HG02938 (cell line): Measurements from ENCODE around the gene DSCAM.
"Not testable (repeated sequence)": the region's sequence is repeated elsewhere in the genome, so short reads cannot be mapped to it uniquely, and the experiment has no call there.

ENCODE experiments used
- ATAC-seq: cut with Tn5 transposase; IDR thresholded peaks from one replicate; pipeline ENCODE4 v1.9.1; 2021; ENCODE audit warnings: mild to moderate bottlenecking, moderate library complexity; ENCODE audit not compliant: unreplicated experiment

DSCAM gene

GRCh38 chr21:40345711-40346321 is 501.1 kb downstream of the DSCAM start:
- ATAC-seq, result no peak

GRCh38 chr21:40340357-40340756 is 506.6 kb downstream of the DSCAM start:
- ATAC-seq, result no peak

GRCh38 chr21:40339050-40339449 is 507.9 kb downstream of the DSCAM start:
- no peak for ATAC-seq

GRCh38 chr21:40337981-40338380 is 509.0 kb downstream of the DSCAM start:
- no peak for ATAC-seq

GRCh38 chr21:40335704-40336103 is 511.3 kb downstream of the DSCAM start:
- no peak for ATAC-seq

- no peak for ATAC-seq
Measured at GRCh38 chr21:40334159-40334558, 512.8 kb downstream of the DSCAM start.

GRCh38 chr21:40333731-40334130 is 513.2 kb downstream of the DSCAM start:
- ATAC-seq, result no peak

- no peak for ATAC-seq
Measured at GRCh38 chr21:40331804-40332203, 515.2 kb downstream of the DSCAM start.

- no peak for ATAC-seq
Measured at GRCh38 chr21:40331172-40331571, 515.8 kb downstream of the DSCAM start.

- no peak for ATAC-seq
Measured at GRCh38 chr21:40324389-40324788, 522.6 kb downstream of the DSCAM start.

- not testable (repeated sequence) for ATAC-seq
Measured at GRCh38 chr21:40320718-40321117, 526.2 kb downstream of the DSCAM start.

- no peak for ATAC-seq
Measured at GRCh38 chr21:40318371-40318770, 528.6 kb downstream of the DSCAM start.

GRCh38 chr21:40316104-40316503 is 530.9 kb downstream of the DSCAM start:
- ATAC-seq, result no peak

- no peak for ATAC-seq
Measured at GRCh38 chr21:40315626-40316025, 531.3 kb downstream of the DSCAM start.

- ATAC-seq, result no peak
Measured at GRCh38 chr21:40313260-40313659, 533.7 kb downstream of the DSCAM start.

- ATAC-seq, result no peak
Measured at GRCh38 chr21:40300300-40300699, 546.7 kb downstream of the DSCAM start.

GRCh38 chr21:40299451-40299850 is 547.5 kb downstream of the DSCAM start:
- ATAC-seq, result no peak

- ATAC-seq, result no peak
Measured at GRCh38 chr21:40294345-40294744, 552.6 kb downstream of the DSCAM start.

GRCh38 chr21:40291560-40291959 is 555.4 kb downstream of the DSCAM start:
- ATAC-seq, result no peak

GRCh38 chr21:40284409-40284808 is 562.5 kb downstream of the DSCAM start:
- no peak for ATAC-seq

- no peak for ATAC-seq
Measured at GRCh38 chr21:40282912-40283886, 563.8 kb downstream of the DSCAM start.

GRCh38 chr21:40278345-40278744 is 568.6 kb downstream of the DSCAM start:
- no peak for ATAC-seq
